Measurements from ENCODE around the gene MCTP2. TPM values are rescaled to one million over a fixed set of nuclear protein-coding genes. Genes with fewer than 3 reads are reported as not detected.

MCTP2 gene
- total RNA-seq, 1 experiment from 2014 or later: 7.4 TPM

- TF ChIP-seq USF1 (CRISPR knock-in tag; IDR thresholded peaks at IDR 0.05) (no peak), JAZF1 (CRISPR knock-in tag; IDR thresholded peaks at IDR 0.05) (no peak)
Observed at GRCh38 chr15:94294556-94294955, 63.2 kb downstream of the MCTP2 start (continued).

GRCh38 chr15:94295275-94295674 lies 63.9 kb downstream of the MCTP2 start:
- Mint-ChIP-seq H3K27me3 (ENCODE audit: low read depth) (no peaks in the 10 kb centered on the region), H3K36me3 (peaks cover 9% of the 10 kb centered on the region), H3K4me1 (no peaks in the 10 kb centered on the region), H3K27ac (no peak overlapping the region), H3K9me3 (peaks cover 15% of the 10 kb centered on the region), H3K4me3 (no peak overlapping the region)
- ATAC-seq (no peak), DNase-seq (ENCODE audit: low spot score) (no peak)
- no peak for TF ChIP-seq ZNF532 (CRISPR knock-in tag; IDR thresholded peaks at IDR 0.05; ENCODE audit: borderline replicate concordance)
- TF ChIP-seq CTCF (IDR thresholded peaks at IDR 0.05): no peak
- TF ChIP-seq NR3C1 (CRISPR knock-in tag; conservative IDR thresholded peaks at IDR 0.05; ENCODE audit: low read depth): no peak
- no peak for TF ChIP-seq ZNF138 (CRISPR knock-in tag; conservative IDR thresholded peaks at IDR 0.05)
- TF ChIP-seq ATF3 (CRISPR knock-in tag; conservative IDR thresholded peaks at IDR 0.05): no peak
- TF ChIP-seq ESRRA (CRISPR knock-in tag; IDR thresholded peaks at IDR 0.05; ENCODE audit: borderline replicate concordance): no peak
- TF ChIP-seq CDX4 (CRISPR knock-in tag; IDR thresholded peaks at IDR 0.05; ENCODE audit: borderline replicate concordance): no peak
- TF ChIP-seq ATF2 (CRISPR knock-in tag; IDR thresholded peaks at IDR 0.05; ENCODE audit: borderline replicate concordance, low read depth): no peak
- TF ChIP-seq MXD4 (CRISPR knock-in tag; IDR thresholded peaks at IDR 0.05; ENCODE audit: borderline replicate concordance): no peak
- TF ChIP-seq E2F1 (CRISPR knock-in tag; IDR thresholded peaks at IDR 0.05): no peak
- no peak for TF ChIP-seq ZNF281 (CRISPR knock-in tag; IDR thresholded peaks at IDR 0.05)
- POLR2A ChIA-PET: no interaction called here
- CTCF ChIA-PET: no interaction called here

All from WTC11 (cell line).